ENCODE measurements around the gene SGCA.

Gene SGCA

DNA sequence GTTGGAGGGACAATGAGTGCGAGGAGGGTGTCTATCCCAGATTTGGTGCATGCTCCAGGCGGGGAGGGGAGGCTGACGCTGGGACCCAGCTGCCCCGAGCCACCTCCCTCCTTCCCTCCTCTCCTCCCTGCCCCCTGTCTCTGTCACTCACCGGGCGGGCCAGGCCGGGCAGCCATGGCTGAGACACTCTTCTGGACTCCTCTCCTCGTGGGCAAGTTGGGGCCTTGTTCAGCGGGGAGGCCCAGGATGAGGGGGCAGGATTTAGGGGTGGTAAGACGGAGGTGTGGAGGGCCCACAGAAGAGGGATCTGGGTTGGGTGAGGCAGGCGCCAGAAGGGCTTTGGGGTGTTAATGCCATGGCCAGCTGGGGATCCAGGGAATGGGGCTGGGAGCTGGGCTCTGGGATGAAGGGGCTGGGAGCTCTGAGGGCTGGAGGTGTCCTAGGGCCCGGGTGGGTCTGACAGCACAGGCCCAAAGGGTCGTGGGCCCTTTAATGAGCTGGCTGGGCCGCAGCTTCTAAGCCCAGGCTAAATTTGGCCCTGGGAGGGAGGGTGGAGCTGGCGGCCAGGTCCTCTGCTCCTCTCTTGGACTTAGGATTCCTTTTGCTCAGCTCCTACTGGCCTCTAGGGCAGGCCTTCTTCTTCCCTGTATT is at the start of gene SGCA:
Gene SGCA (plus strand): TSS at position 139 of the 651 bp plus-strand sequence. CDS start 36 bp downstream, at position 175.
- no peak for DNase-seq

- peak; percentile 74 for DNase-seq
Measured at GRCh38 chr17:50117202-50118051, 48.4 kb upstream of the SGCA start.

GRCh38 chr17:50118076-50118827 is 47.6 kb upstream of the SGCA start:
- DNase-seq = no peak

DNA sequence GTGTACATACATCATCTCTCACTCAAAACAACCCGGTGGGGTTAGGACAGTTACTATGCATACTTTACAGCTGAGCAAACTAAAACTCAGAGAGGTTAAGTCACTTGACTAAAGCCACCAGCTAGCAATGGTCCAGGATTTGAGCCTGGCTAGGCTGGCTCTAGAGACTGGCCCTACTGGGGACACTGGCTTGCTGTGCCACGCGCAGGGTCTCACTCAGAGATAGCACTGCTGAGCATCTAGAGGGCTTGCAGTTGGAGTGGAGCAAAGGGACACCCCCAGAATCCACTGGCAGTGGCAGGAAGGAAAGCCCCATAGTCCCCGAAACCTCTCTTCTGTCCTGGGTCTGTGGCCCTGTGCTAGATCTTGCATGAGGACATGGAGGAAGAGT is 47.0 kb upstream of the SGCA start:
- no peak for DNase-seq

DNA sequence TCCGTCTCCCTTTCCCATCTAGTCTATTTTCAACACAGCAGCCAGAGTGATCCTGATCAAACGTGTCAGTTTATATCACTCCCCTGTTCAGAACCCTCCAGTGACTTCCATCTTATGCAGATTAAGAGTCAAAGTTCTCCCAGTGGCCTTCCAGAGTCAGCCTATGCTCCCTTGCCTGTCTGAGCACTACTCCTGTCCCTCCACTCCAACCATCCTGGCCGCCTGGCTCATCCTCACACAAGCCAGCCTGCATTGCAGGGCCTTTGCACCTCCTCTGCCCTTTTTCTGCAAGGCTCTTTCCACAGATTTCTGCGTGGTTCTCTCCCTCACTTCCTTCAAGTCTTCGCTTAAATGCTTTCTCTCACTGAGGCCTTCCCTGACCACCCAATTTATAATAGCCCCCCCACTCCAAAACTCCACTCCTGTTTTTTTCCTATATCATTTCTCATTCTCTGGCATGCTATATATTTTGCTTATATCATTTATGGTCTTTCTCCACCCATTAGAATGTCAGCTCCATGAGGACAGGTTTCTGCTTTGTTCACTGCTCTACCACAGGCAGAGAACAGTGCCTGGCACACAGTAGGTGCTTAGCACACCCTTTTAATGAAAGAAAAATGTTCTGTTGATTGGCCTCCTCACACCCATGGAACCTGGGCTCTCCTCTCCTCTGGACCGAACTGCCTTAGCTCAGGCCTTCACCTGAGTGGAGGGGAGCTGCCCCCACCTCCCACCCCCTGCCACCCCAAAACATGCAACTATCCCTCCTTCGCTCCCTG is 45.1 kb upstream of the SGCA start:
- DNase-seq = no peak

DNA sequence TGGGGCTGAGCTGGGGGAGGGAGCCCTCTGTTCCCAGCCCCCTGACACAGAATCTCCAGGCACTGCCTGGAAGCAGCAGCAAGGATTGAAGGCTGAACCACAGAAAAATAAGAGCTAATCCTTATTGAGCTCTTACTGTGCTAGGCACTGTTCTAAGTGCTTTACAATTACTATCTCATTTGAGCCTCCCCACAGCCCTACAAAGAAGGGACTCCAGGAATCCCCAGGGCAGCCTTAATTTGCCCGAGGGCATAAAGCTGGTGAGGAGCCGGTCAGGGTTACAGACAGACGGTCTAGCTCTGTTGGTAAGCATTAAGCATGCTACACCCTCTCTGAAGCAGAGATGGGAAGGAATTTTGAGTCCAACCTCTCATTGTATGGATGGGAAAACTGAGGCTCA is 42.9 kb upstream of the SGCA start:
- DNase-seq = peak; percentile 46

DNA sequence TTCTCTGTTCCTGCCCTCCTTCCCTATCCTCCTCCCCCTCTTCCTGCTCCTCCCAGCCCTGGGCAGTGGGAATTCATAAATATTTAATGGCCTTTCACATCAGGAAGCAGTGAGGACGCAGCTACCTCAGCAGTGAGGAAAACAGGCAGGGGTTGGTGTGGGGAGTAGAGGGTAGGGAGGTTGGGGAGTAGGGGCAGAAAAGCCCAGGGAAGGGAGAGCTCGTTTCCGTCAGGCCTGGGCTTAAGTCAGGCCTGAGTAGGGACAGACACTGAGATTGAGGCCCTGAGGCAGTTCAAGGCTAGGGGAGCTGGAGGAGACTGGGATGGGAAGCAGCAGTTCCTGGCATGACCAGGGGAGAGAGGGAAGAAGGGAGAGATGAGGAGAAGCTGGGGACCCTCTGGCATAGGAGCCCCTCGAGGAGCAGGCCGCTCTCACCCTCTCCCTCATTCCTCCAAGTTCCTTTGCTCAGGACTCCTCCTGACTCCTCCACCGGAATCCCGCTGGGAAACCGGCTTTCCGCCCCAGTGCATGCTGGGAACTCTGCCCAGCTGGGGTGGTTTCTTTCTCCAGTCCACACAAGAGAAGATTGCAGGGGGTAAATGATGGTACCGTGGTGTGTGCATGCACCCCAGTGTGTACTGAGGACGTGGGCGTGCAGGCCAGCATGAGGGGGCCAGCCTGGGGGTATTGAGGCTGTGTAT is 42.0 kb upstream of the SGCA start:
- DNase-seq = no peak

DNA sequence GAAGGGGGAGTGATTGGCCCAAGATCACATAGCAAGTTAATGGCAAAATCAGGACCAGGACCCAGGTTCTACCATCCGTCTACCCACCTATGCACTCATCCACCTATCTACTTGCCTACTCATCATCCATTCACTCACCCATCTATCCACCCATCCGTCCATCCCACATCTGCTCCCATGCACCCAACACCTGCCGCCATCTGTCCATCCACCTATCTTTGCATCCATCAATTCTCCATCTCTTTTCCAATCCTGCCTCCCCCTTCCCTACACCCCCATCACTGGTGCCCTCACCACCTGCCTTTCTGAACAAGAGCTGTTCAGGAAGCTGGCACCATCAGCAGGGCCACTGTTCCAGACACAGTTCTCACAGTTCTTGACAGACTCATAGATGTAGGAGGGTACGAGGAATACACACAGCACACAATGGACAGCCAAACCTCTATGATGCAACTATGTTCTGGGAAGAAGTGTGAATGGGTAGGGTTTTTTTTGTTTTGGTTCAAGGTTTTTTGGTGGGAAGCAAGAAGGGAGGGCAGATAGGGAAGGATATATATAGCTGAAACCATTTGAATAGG is 40.3 kb upstream of the SGCA start:
- DNase-seq = no peak

DNA sequence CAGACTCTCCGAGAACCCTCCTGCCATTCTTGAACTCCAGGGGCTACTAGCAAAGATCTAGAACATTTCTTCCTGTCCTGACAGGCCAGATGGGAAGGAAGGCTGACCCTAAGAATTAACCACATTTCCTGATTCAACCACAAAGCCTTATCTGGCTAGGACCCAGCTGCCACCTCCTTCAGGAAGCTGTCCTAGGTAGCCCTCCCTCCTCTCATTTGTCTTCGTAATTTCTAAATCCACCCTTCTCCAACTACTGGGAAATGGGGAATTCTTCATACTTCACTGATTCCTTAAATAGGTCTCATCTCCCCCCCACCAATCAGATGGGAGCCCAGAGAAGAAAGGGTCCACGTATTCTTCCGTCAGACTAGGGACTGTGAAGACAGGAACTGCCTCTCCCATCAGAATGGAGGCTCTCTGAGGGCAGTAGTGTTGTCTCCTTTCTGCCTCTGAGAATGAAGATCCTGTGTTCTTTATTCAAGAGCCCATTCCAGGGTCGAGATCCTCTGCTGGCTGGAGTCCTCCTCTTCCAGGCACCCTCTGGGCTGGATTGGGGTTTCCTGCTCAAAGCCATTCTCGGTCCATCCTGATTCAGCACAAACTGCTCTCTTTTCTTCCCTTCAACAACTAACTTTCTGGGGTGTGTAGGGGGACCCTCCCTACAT is 38.0 kb upstream of the SGCA start:
- peak; percentile 39 for DNase-seq

- DNase-seq = peak; percentile 86
Measured at GRCh38 chr17:50128441-50129352, 37.1 kb upstream of the SGCA start.

GRCh38 chr17:50129353-50129727 is 36.5 kb upstream of the SGCA start:
- no peak for DNase-seq

DNA sequence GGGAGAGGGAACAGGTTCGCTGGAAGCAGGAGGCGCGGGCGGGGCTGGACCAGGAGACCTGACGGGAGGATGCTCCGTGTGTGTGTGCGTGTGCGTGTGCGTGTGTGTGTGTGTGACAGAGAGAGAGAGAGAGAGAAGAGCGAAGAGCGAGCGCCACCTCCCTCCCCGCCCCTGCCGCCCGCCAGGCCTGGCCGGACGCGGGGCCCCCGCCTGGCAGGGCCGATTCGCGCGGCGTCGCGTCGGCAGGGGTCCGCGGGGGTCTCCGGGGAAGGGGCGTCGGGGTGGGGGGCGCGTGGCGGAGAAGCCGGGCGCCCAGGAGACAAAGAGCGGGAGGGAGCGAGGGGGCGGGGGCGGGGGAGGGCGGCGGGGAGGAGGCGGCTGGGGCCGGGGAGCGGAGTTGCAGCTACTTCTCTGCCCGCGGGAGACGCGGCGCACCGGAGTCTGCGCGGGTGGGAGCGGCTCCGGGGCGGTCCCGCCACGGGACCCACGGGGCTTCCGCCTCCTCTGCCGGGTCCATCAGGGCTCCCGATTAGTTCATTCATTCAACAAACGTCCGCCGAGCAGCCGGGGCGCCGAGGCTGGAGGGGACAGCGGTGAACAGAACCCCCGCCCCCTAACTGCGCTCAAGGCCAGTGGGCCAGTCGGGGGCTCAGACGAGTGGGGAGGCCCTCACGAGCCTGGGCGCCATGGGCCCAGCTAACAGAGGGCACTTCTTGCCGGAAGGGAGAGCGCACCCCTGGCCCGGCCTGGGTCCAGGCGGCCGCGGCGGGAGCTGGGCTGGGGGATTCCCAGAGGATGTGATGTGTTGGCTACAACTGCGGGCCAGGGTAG is 35.9 kb upstream of the SGCA start, which contains the start of gene SAMD14:
Gene SAMD14 (minus strand): TSS at position 433 of the 831 bp plus-strand sequence. CDS start 5,201 bp downstream, outside the sequence.
- peak; percentile 77 for DNase-seq

- peak; percentile 41 for DNase-seq
Measured at GRCh38 chr17:50130559-50131305, 35.1 kb upstream of the SGCA start.

GRCh38 chr17:50132104-50132794 is 33.6 kb upstream of the SGCA start:
- DNase-seq = no peak

GRCh38 chr17:50133028-50133768 is 32.6 kb upstream of the SGCA start:
- DNase-seq = no peak

DNA sequence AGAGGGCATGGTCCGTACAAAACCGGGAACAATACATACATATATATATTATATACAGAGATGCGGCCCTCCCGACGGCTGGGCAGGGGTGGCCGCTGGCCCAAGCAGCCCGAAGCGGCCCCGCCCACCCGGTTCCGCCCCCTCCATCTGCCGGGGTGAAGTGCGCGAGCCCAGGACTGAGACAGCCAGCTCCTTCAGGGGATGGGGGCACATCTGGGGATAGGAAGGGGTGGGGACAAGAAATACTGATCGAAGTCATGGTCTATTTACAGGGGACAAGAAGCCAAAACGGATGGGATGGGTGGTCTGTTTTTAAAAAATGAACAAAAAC is 32.1 kb upstream of the SGCA start:
- peak; percentile 55 for DNase-seq

Data from NCI-H82 (cell line).